GM19452 (cell line): Measurements from ENCODE around the gene OLFM1.

Source experiments
- ATAC-seq: cut with Tn5 transposase; IDR thresholded peaks from one replicate; pipeline ENCODE4 v1.9.1; 2021; ENCODE audit not compliant: unreplicated experiment

OLFM1 gene

GRCh38 chr9:135129137-135129695, 41.7 kb downstream of the OLFM1 start:
- no peak for ATAC-seq

- ATAC-seq, result no peak
Measured at GRCh38 chr9:135130207-135130976, 42.9 kb downstream of the OLFM1 start.

- ATAC-seq, result no peak
Measured at GRCh38 chr9:135131488-135131887, 44.0 kb downstream of the OLFM1 start.

GRCh38 chr9:135132008-135132407, 44.5 kb downstream of the OLFM1 start:
- ATAC-seq, result no peak

- no peak for ATAC-seq
Measured at GRCh38 chr9:135134268-135135022, 47.0 kb downstream of the OLFM1 start.

- ATAC-seq, result no peak
Measured at GRCh38 chr9:135135171-135135928, 47.9 kb downstream of the OLFM1 start.

GRCh38 chr9:135135929-135136315, 48.5 kb downstream of the OLFM1 start:
- no peak for ATAC-seq

- ATAC-seq, result no peak
Measured at GRCh38 chr9:135136481-135136880, 49.0 kb downstream of the OLFM1 start.

GRCh38 chr9:135136991-135137832, 49.7 kb downstream of the OLFM1 start:
- no peak for ATAC-seq

- ATAC-seq, result no peak
Measured at GRCh38 chr9:135138078-135138855, 50.8 kb downstream of the OLFM1 start.

GRCh38 chr9:135139366-135139959, 52.0 kb downstream of the OLFM1 start:
- no peak for ATAC-seq

GRCh38 chr9:135141183-135141774, 53.8 kb downstream of the OLFM1 start:
- no peak for ATAC-seq

- ATAC-seq, result no peak
Measured at GRCh38 chr9:135144581-135145170, 57.2 kb downstream of the OLFM1 start.

GRCh38 chr9:135145312-135145711, 57.8 kb downstream of the OLFM1 start:
- ATAC-seq, result no peak

GRCh38 chr9:135146241-135146640, 58.8 kb downstream of the OLFM1 start:
- ATAC-seq, result no peak

- ATAC-seq, result no peak
Measured at GRCh38 chr9:135146766-135147473, 59.5 kb downstream of the OLFM1 start.

- no peak for ATAC-seq
Measured at GRCh38 chr9:135147474-135147805, 60.0 kb downstream of the OLFM1 start.

- no peak for ATAC-seq
Measured at GRCh38 chr9:135147938-135148337, 60.5 kb downstream of the OLFM1 start.
